WTC11 (cell line): ENCODE data around the gene CC2D1A.

Source experiments
- CREM ChIP-seq: sonication (generic); formaldehyde crosslinking; IDR thresholded peaks from 2 replicates; pipeline ENCODE4 v1.8.1; 2022; ENCODE audit warnings: mild to moderate bottlenecking, missing genetic modification reagents, moderate library complexity
- ELF4 ChIP-seq: sonication (generic); formaldehyde crosslinking; IDR thresholded peaks from 2 replicates; pipeline ENCODE4 v1.8.1; 2022; ENCODE audit warnings: low read depth, mild to moderate bottlenecking, moderate library complexity, missing genetic modification reagents
- ETV6 ChIP-seq: sonication (generic); formaldehyde crosslinking; IDR thresholded peaks from 2 replicates; pipeline ENCODE4 v1.8.1; 2022; ENCODE audit warnings: mild to moderate bottlenecking, missing genetic modification reagents
- ZNF263 ChIP-seq: sonication (generic); formaldehyde crosslinking; IDR thresholded peaks from 2 replicates; pipeline ENCODE4 v1.8.1; 2022; ENCODE audit warnings: low read depth, mild to moderate bottlenecking, moderate library complexity, missing genetic modification reagents
- ZNF423 ChIP-seq: fragments of 250-450 bp; sonication (Bioruptor Pico); IDR thresholded peaks from 2 replicates; pipeline ENCODE4 v2.1.2; 2022; ENCODE audit warnings: mild to moderate bottlenecking, moderate library complexity
- TF ChIP-seq, protein P1 (sequence below): fragments of 200-600 bp; IDR thresholded peaks from 2 replicates; pipeline ENCODE4 v1.8.0; 2022; ENCODE audit warnings: antibody characterized with exemption
- TF ChIP-seq, protein P2 (sequence below): sonication (generic); formaldehyde crosslinking; IDR thresholded peaks from 2 replicates; pipeline ENCODE4 v1.8.0; 2022; ENCODE audit warnings: mild to moderate bottlenecking, missing genetic modification reagents

DNA sequence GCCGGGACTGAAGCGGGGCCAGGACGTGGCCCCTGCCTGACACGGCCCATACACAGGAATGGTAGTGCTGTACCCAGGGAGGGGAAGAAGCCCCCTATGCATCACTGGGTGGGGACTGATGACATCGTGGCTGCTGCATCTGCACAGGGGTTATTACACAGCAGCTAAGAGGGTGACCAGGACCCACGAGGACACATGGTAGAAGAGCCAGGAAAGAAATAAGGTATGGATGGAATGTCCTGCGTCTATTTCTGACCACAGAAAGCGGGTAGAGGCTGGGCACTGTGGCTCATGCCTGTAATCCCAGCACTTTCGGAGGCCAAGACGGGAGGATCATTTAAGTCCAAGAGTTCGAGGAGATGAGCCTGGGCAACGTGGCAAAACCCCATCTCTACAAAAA lies 70.4 kb downstream of the CC2D1A start:
- TF ChIP-seq CREM (no peak), ETV6 (no peak), ZNF423 (no peak), ELF4 (no peak), ZNF263 (CRISPR knock-in tag) (no peak)
- TF ChIP-seq, protein P1, sequence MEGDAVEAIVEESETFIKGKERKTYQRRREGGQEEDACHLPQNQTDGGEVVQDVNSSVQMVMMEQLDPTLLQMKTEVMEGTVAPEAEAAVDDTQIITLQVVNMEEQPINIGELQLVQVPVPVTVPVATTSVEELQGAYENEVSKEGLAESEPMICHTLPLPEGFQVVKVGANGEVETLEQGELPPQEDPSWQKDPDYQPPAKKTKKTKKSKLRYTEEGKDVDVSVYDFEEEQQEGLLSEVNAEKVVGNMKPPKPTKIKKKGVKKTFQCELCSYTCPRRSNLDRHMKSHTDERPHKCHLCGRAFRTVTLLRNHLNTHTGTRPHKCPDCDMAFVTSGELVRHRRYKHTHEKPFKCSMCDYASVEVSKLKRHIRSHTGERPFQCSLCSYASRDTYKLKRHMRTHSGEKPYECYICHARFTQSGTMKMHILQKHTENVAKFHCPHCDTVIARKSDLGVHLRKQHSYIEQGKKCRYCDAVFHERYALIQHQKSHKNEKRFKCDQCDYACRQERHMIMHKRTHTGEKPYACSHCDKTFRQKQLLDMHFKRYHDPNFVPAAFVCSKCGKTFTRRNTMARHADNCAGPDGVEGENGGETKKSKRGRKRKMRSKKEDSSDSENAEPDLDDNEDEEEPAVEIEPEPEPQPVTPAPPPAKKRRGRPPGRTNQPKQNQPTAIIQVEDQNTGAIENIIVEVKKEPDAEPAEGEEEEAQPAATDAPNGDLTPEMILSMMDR, result no peak
- TF ChIP-seq, protein P2, sequence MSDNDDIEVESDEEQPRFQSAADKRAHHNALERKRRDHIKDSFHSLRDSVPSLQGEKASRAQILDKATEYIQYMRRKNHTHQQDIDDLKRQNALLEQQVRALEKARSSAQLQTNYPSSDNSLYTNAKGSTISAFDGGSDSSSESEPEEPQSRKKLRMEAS, result no peak
